IMR-90 (cell line): ENCODE measurements around the gene MATK. TPM values are rescaled to one million over a fixed set of nuclear protein-coding genes. Genes with fewer than 3 reads are reported as not detected.

Source experiments
- ATAC-seq: fragments of 200-7000 bp; cut with Tn5 transposase; 2 replicates; pipeline ENCODE4 v1.9.1; 2020; ENCODE audit warnings: low read depth, mild to moderate bottlenecking, moderate library complexity
- BruUV-seq: library from RNA; stranded (reverse); fragments of 400-500 nt; replicated peaks from 2 replicates; lab custom pipeline; 2021; lab: Mats Ljungman, UMichigan
- CTCF ChIA-PET: fragments of 300-600 bp; formaldehyde crosslinking; extraction: SDS; loops from one replicate; lab custom pipeline; 2021; ENCODE audit warnings: antibody characterized with exemption; lab: Yijun Ruan, JAX
- POLR2A ChIA-PET: fragments of 300-600 bp; sonication (Branson Sonifier 250); formaldehyde crosslinking; loops from one replicate; lab custom pipeline; 2022; ENCODE audit warnings: antibody characterized with exemption; ENCODE audit not compliant: unreplicated experiment; lab: Charles Lee
- DNase-seq: peaks from one replicate; pipeline ENCODE4 v3.0.0; 2013
- H2AFZ ChIP-seq: replicated peaks from 2 replicates; pipeline ENCODE3; 2013; ENCODE audit warnings: low read length, mild to moderate bottlenecking; ENCODE audit not compliant: poor library complexity
- H2AK5ac ChIP-seq: 2 replicates; pipeline ENCODE4 v1.6.1; 2013; ENCODE audit warnings: low read depth, low read length, inconsistent platforms
- H2AK9ac ChIP-seq: replicated peaks from 2 replicates; pipeline ENCODE3; 2013; ENCODE audit warnings: mild to moderate bottlenecking, low read depth, low read length, moderate library complexity; ENCODE audit not compliant: poor library complexity
- H2BK120ac ChIP-seq: 2 replicates; pipeline ENCODE4 v1.6.1; 2013; ENCODE audit warnings: low read depth, low read length, inconsistent platforms
- H2BK15ac ChIP-seq: 3 replicates; pipeline ENCODE4 v1.6.1; 2013; ENCODE audit warnings: low read depth, low read length, inconsistent platforms
- H2BK20ac ChIP-seq: 2 replicates; pipeline ENCODE4 v1.6.1; 2013; ENCODE audit warnings: low read depth, mild to moderate bottlenecking, inconsistent platforms, low read length, moderate library complexity
- H2BK5ac ChIP-seq: 2 replicates; pipeline ENCODE4 v1.6.1; 2013; ENCODE audit warnings: mild to moderate bottlenecking, low read depth, low read length, inconsistent platforms; ENCODE audit not compliant: poor library complexity, severe bottlenecking
- H3K14ac ChIP-seq: replicated peaks from 2 replicates; pipeline ENCODE4 v1.6.1; 2013; ENCODE audit warnings: low read depth, low read length, inconsistent platforms
- H3K18ac ChIP-seq: 2 replicates; pipeline ENCODE4 v1.6.1; 2013; ENCODE audit warnings: low read depth, low read length, control low read depth
- H3K23ac ChIP-seq: 2 replicates; pipeline ENCODE4 v1.6.1; 2013; ENCODE audit warnings: low read depth, low read length, inconsistent platforms
- H3K27ac ChIP-seq: 2 replicates; pipeline ENCODE4 v1.5.1; 2013; ENCODE audit warnings: mild to moderate bottlenecking, control low read depth, low read length; ENCODE audit not compliant: insufficient read depth
- H3K27me3 ChIP-seq: 2 replicates; pipeline ENCODE4 v1.6.1; 2013; ENCODE audit warnings: low read length; ENCODE audit not compliant: control insufficient read depth, insufficient read depth
- H3K36me3 ChIP-seq: 2 replicates; pipeline ENCODE4 v1.6.1; 2013; ENCODE audit warnings: low read length, mixed read lengths; ENCODE audit not compliant: control insufficient read depth, insufficient read depth
- H3K4ac ChIP-seq: 2 replicates; pipeline ENCODE4 v1.6.1; 2013; ENCODE audit warnings: low read depth, low read length, inconsistent platforms
- H3K4me1 ChIP-seq: 2 replicates; pipeline ENCODE4 v1.6.1; 2013; ENCODE audit warnings: low read length, mixed read lengths; ENCODE audit not compliant: control insufficient read depth, insufficient read depth
- H3K4me2 ChIP-seq: 2 replicates; pipeline ENCODE4 v1.6.1; 2013; ENCODE audit warnings: low read depth, mild to moderate bottlenecking, control low read depth, low read length, moderate library complexity
- H3K4me3 ChIP-seq: 2 replicates; pipeline ENCODE4 v1.5.1; 2013; ENCODE audit warnings: low read depth, mild to moderate bottlenecking, control low read depth, low read length, moderate library complexity; ENCODE audit not compliant: insufficient read depth
- H3K56ac ChIP-seq: 2 replicates; pipeline ENCODE4 v1.6.1; 2013; ENCODE audit warnings: low read length, inconsistent platforms; ENCODE audit not compliant: insufficient read depth; ENCODE audit errors: extremely low read depth
- H3K79me1 ChIP-seq, 2 experiments: 2 replicates each; pipeline ENCODE4 v1.6.1; 2013; ENCODE audit warnings: low read length in 2 of 2, inconsistent platforms in 1 of 2, low read depth in 1 of 2
- H3K9ac ChIP-seq: 2 replicates; pipeline ENCODE4 v1.6.1; 2013; ENCODE audit warnings: low read depth, low read length, control low read depth
- H3K9me1 ChIP-seq: 2 replicates; pipeline ENCODE4 v1.6.1; 2013; ENCODE audit warnings: low read length, inconsistent platforms; ENCODE audit not compliant: insufficient read depth
- H3K9me3 ChIP-seq: 2 replicates; pipeline ENCODE4 v1.6.1; 2013; ENCODE audit warnings: low read length; ENCODE audit not compliant: control insufficient read depth, insufficient read depth
- H4K20me1 ChIP-seq: 2 replicates; pipeline ENCODE4 v1.6.1; 2013; ENCODE audit warnings: low read length, inconsistent platforms; ENCODE audit not compliant: insufficient read depth
- H4K5ac ChIP-seq: 2 replicates; pipeline ENCODE4 v1.6.1; 2013; ENCODE audit warnings: mild to moderate bottlenecking, low read depth, low read length, control low read depth
- H4K8ac ChIP-seq, 2 experiments: 2 replicates each; pipeline ENCODE4 v1.6.1; 2013; ENCODE audit warnings: low read depth in 2 of 2, low read length in 2 of 2, control low read depth in 1 of 2, inconsistent platforms in 1 of 2
- H4K91ac ChIP-seq: 2 replicates; pipeline ENCODE4 v1.6.1; 2013; ENCODE audit warnings: low read depth, low read length, inconsistent platforms; ENCODE audit not compliant: insufficient read depth
- POLR2A ChIP-seq: IDR thresholded peaks from 2 replicates; pipeline ENCODE4 v1.6.1; 2012; ENCODE audit warnings: mild to moderate bottlenecking, low read depth, low read length
- RCOR1 ChIP-seq: IDR thresholded peaks from 2 replicates; pipeline ENCODE4 v1.6.1; 2012; ENCODE audit warnings: mild to moderate bottlenecking, low read length, improper control_type of control experiment; ENCODE audit not compliant: insufficient replicate concordance
- WGBS, 2 experiments: methylation state at CpG; one replicate each; pipeline versions ENCODE4 v1.1.5 to v1.1.7; 2013; ENCODE audit warnings: missing lambda C conversion rate in 2 of 2; ENCODE audit not compliant: insufficient read length in 1 of 2; ENCODE audit errors: extremely low coverage in 2 of 2; 5-methylcytosine and 5-hydroxymethylcytosine counted together
- dilution Hi-C: fragments of 300-500 bp; cut with HindIII; formaldehyde crosslinking; loops from one replicate; pipeline ENCODE4 v1.14.3; 2018; ENCODE audit warnings: low sequenced_read_pairs; ENCODE audit not compliant: unreplicated experiment
- in situ Hi-C: fragments of 300-500 bp; cut with MboI; formaldehyde crosslinking; loops from 3 replicates; pipeline ENCODE4 v1.14.3; 2019; ENCODE audit warnings: low sequenced_read_pairs, inconsistent platforms, mixed read lengths
- intact Hi-C: fragments of 100-400 bp; cut with micrococcal nuclease; formaldehyde crosslinking; loops from 2 replicates; pipeline ENCODE4 v1.10.0; 2022
- polyA plus RNA-seq, 3 experiments: library from polyadenylated mRNA; depleted of rRNA; stranded (reverse); fragments of >200 nt; gene quantifications; 2 replicates each; pipeline ENCODE4 v1.2.3, GENCODE V29; 2012; ENCODE audit warnings: low replicate concordance in 1 of 3
- total RNA-seq: library from RNA; depleted of rRNA; stranded (reverse); fragments of >200 nt; gene quantifications from 2 replicates; pipeline ENCODE4 v1.2.3, GENCODE V29; 2012

MATK gene
- total and polyA plus RNA-seq, 2 of the 4 experiments (the other 2 are of a cell fraction) = not detected

- H3K4me1 ChIP-seq = no peaks in the 10 kb centered on the region
- TF ChIP-seq POLR2A (no peak), RCOR1 (peak; percentile 82)
- H3K9ac ChIP-seq = no peak overlapping the region
- no peak overlapping the region for H2AFZ ChIP-seq
- ChIA-PET CTCF (no interaction called here), POLR2A (no interaction called here)
- H3K4me3 ChIP-seq = no peak overlapping the region
- no peak overlapping the region for H3K14ac ChIP-seq
- H4K8ac ChIP-seq = no peak overlapping the region
- H2BK20ac ChIP-seq = no peak overlapping the region
- no peak overlapping the region for H3K23ac ChIP-seq
- no peak overlapping the region for H2AK9ac ChIP-seq
- no peak overlapping the region for H2BK15ac ChIP-seq
- no peaks in the 10 kb centered on the region for H4K20me1 ChIP-seq
- no peak overlapping the region for H3K4ac ChIP-seq
- intact Hi-C loops (no loop called here), dilution Hi-C loops (no loop called here), in situ Hi-C loops (no loop called here)
- peaks cover 19% of the 10 kb centered on the region for H3K27me3 ChIP-seq
- BruUV-seq = no TSS peak
- H2AK5ac ChIP-seq = no peak overlapping the region
- H4K5ac ChIP-seq = no peak overlapping the region
- H3K9me3 ChIP-seq = peaks cover 24% of the 10 kb centered on the region
- no peak overlapping the region for H2BK120ac ChIP-seq
- no peak overlapping the region for H2BK5ac ChIP-seq
- WGBS, 2 experiments = no CpG with 5 or more reads among the region's 1 CpG
- H3K27ac ChIP-seq = no peak overlapping the region
- H3K4me2 ChIP-seq = no peak overlapping the region
- no peak overlapping the region for H3K56ac ChIP-seq
- H4K91ac ChIP-seq = no peak overlapping the region
- no peaks in the 10 kb centered on the region for H3K79me1 ChIP-seq
- no peaks in the 10 kb centered on the region for H3K36me3 ChIP-seq
- H3K18ac ChIP-seq = no peak overlapping the region
- no peak for DNase-seq
- no peak for ATAC-seq
- no peaks in the 10 kb centered on the region for H3K9me1 ChIP-seq
Observed at GRCh38 chr19:3782330-3782729, 3.9 kb downstream of the MATK start.
